T follicular helper cell (primary cell): ENCODE data around the gene LDLRAD2.
"Not testable (repeated sequence)": the region's sequence is repeated elsewhere in the genome, so short reads cannot be mapped to it uniquely, and the experiment has no call there.

ENCODE experiments used
- DNase-seq: peaks from one replicate; pipeline ENCODE4 v3.0.0-alpha.2; 2020; ENCODE audit warnings: low read depth

LDLRAD2 gene

DNA sequence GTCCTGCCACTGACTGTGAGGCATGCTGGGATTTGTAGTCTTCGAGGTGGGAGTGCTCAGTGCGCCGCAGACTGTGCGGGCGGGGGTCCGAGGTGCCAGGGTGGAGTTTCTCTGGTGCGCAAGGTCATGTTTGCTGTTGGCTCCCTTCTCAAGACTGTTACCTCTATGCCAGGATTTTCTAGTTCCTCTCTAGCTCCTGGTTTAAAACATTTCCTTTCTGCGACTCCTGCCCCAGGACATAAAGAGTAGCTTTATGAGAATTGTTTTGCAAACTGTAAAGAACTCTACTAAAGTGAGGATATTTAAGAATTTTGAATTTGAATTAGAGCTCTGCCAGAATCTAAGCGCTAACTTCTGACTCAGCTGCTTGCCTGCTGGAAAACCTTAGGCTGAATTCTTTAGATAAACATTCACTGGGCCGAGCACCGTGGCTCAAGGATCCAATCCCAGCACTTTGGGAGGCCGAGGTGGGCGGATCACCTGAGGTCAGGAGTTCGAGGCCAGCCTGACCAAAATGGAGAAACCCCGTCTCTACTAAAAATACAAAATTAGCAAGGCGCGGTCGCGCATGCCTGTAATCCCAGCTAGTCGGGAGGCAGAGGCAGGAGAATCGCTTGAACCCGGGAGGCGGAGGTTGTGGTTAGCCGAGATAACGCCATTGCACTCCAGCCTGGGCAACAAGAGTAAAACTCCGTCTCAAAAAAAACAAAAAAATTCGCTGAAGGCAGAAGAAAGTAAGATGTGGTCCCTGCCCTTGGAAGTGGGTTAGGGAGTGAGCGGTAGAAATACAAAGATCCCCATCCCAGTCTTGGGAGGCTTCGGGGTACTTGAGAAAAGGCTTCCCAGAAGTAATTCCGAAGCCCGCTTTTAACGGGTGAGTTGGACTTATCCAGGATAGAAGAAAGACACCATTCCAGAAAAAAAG lies 28.1 kb upstream of the LDLRAD2 start:
- no peak for DNase-seq

DNA sequence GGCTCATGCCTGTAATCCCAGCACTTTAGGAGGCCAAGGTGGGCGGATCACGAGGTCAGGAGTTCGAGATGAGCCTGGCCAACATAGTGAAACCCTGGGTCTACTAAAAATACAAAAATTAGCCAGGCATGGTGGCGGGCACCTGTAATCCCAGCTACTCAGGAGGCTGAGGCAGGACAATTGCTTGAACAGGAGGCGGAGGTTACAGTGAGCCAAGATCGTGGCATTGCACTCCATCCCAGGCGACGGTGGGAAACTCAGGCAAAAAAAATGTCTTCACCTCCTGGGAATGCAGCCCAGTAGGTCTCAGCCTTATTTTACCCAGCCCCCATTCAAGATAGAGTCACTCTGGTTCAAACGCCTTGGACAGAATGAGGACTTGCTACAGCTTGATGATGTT lies 26.3 kb upstream of the LDLRAD2 start:
- DNase-seq = not testable (repeated sequence)

DNA sequence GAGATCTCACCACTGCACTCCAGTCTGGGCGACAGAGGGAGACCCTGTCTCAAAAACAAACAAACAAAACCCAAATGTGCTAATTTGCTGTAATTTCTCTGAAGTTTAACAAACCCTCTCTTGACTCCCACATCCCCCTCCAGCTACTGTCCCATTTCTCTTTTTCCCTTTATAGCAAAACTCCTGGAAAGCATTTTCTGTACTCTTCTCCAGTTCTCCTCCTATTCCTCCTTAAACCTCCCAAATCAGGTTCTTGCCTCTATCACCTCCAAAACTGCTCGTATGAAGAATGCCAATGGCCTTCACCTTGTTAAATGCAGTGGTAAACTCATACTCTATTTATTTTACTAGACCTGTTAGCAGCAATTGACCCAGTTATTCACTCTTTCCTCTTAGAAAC lies 25.4 kb upstream of the LDLRAD2 start:
- no peak for DNase-seq

DNA sequence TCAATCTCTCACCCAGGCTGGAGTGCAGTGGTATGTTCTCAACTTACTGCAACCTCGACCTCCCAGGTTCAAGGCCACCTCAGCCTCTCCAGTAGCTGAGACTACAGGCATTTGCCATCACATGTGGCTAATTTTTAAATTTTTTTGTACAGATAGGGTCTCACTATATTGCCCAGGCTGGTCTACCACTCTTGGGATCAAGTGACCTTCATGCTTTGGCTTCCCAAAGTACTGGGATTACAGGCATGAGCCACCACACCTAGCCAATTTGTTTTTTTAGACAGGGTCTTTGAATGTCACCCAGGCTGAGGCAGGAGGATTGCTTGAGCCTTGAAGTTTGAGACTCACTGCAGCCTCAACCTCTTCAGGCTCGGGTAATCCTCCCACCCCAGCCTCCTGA lies 19.0 kb upstream of the LDLRAD2 start:
- no peak for DNase-seq

DNA sequence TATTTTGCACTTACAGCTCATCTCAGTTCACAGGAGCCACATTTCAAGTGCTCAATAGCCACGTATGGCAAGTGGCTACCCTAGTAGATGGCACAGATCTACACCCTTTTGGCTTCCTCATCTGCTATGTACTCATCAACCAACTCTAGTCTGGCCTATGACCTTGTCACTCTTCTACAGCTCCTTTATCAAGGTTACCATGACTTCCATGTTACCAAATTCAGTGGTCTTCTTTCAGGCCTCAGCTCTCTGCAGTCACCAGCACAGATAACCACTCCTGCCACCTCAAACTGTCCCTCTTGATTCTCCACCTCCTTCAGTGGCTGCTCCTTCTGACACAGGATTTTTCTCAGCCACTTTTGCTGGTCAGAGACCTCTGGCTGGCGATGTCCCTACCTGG lies 17.4 kb upstream of the LDLRAD2 start:
- DNase-seq = no peak

DNA sequence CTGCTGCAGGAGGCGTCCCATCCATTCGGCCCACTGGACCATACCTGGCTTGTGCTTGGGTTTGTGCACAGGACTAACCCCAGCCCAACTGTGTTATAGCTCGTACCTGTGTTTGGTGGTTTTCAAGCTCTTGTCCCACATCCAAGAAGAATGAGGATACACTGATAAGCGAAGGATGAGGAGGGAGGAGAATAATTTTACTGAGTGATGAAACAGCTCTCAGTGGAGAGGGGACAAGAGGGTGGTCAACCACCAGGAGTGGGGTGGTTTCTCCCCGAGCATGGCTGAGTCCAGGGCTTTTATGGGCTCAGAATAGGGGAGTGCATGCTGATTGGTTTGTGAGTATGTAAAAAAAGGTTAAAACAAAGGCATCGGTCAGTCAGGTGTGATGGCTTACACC lies 17.0 kb upstream of the LDLRAD2 start:
- DNase-seq = no peak

DNA sequence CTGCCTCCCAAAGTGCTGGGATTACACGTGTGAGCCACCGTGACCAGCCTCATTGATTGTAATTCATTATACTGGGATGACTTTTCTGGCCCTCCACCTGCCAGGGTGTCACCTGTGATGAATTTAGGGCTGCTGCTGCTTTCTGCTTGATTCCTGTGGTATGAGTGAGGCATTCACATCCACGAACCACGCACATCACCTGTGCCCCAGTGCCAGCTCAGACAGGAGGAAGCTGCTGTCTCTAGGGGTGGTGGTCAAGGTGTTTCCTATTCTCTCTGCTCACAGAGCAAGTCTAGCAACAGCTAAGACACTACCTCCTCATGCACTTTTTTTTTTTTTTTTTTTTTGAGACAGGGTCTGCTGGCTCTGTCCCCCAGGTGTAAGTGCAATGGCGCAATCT lies 12.3 kb upstream of the LDLRAD2 start:
- DNase-seq = no peak

DNA sequence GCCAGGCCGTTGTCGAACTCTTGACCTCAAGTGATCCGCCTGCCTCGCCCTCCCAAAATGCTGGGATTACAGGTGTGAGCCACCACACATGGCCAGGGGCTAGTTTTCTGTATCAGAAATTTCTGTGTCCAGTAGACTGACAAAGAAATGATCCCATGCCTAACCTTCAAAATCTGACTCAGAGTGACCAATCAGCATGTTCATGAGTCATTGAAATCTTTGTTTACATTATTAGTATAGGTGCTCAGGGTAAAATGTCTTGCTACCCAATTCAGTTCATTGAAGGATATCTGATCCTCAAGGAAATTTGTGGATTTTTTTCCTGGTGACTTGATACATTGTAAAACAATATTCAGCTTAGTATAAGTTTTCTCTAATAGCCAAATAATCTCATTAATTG lies 11.0 kb upstream of the LDLRAD2 start:
- DNase-seq = no peak

DNA sequence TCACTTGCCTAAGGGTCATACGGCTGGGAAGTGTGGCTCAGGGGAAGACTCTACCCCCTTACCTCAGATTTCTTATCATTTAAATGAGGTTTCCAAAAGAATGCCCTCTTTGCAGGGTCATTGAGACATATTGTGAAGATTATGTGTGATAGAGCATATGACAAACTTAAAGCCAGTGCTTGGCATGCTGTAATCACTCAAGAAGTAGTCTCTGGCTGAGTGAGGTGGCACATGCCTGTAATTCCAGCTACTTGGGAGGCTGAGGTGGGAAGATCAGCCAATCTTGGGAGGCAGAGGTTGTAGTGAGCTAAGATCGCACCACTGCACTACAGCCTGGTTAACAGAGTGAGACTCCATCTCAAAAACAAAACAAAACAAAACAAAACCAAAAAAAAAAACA lies 7.5 kb upstream of the LDLRAD2 start:
- DNase-seq = no peak

DNA sequence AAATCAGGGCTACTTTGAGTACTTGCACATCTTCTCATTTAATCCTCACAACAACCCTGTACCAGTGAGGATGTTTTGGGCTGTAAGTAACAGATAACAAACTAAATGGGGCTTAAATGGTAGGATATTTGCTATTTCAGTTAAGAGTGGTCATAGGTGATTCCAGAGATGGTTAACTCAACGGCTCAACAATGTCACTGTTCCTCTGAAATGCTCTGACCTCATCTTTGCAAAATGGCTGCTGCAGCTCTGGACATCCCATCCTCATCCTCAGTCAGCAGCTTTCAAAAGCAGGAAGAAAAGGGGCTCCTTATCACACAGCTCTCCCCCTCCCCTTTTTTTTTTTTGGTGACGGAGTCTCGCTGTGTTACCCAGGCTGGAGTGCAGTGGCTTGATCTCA lies 1.5 kb downstream of the LDLRAD2 start:
- no peak for DNase-seq

DNA sequence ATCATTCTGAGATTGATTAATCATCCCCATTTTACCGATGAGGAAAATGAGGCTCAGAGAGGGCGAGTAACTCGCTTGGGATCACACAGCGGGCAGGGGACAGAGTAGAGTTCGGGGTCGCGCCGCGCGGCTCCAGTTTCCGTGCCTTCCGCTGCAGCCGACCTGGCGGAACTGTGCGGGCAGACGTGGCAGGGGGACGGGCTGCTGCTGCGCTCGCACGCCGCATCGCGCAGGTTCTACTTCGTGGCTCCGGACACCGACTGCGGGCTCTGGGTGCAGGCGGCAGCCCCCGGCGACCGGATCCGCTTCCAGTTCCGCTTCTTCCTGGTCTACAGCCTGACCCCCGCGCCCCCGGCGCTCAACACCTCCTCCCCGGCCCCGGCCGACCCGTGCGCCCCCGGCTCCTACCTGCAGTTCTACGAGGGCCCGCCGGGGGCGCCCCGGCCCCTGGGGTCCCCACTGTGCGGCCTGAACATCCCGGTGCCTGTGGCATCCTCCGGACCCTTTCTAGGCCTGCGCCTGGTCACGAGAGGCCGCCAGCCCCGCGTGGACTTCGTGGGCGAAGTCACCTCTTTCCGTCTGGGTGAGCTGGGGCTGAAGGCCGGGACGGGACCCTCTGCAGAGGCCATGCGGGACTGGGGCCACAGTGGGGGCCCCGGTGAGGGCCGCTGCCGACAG lies 2.3 kb downstream of the LDLRAD2 start:
- peak; percentile 7 for DNase-seq

DNA sequence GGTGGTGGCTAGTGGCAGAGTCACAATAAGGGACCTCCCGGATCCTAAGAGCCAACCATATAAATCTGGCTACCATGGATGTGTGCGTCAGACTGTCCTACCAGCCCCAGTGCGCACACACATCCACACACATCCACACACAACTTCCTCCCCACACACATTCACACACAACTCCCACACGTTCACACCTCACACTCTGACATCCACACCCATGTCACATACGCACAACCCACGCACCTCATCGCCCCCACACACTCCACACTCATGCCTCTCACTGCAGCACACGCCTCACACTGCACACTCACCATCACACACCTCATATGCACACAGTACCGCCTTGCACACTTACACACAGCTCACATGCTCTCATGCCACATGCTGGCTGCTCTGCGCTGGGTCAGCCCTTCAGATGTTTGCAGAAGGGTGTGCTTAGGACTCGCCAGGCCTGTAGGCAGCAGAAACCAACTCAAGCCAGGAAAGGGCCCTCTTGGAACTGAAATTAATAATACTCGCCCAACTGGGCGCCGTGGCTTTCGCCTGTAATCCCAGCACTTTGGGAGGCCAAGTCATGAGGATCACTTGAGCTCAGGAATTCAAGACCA lies 3.0 kb downstream of the LDLRAD2 start:
- no peak for DNase-seq

DNA sequence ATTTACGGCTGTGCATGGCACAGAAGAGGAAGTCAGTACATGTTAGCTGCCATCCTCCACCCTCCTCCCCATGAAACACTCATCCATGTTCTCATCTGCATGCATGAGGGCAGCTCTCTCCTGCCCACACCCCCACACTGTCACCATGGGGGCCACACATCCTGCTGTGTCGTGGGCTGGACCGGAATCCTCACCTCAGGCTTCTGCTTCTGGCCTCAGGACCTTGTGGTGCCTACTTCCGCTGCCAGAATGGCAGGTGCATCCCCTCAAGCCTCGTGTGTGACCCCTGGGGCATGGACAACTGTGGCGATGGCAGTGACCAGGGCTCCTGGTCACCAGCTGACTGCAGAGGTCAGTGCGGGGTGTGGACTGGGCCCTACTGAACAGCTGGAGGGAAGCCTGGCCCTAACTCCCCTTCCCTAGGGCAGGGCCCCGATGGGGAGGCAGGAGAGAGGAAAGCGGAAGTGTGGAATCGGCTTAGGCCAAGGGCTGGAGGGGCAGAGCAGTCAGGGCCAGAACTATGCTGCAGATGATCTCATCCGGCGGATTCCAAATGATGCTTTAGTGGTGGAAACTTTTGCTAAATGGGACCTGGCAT lies 3.8 kb downstream of the LDLRAD2 start:
- no peak for DNase-seq

DNA sequence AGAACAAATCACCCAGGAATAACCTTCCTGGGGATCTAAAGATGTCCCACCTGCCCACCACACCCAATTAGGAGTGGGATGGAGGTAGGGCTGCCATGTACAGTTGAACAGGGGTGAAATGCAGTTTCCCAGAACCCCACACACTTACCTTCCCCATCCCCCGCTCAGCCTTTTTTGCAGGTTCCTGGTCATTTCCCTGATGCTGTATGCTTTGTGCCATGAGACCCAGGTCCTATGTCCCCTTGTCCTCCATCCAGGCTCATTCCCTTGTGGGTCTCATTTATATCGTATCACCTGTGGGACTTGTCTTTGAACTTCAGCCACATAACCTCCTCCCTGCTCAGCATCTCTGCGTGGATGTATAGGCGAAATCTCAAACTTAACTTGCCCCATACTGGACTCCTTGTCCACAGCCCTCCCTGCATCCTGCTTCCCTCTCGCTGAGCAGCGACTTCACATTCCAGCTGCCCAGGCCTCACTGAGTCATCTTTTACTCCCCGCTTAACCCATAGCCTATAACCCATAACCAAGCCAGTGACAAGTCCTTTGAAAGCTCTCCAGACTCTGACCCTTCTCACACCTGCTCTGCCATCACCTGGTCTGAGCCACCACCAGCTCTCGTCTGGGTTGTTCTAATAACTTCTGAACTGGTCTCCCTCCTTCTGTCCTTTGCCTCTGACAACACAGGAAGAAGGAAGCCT lies 4.7 kb downstream of the LDLRAD2 start:
- no peak for DNase-seq

DNA sequence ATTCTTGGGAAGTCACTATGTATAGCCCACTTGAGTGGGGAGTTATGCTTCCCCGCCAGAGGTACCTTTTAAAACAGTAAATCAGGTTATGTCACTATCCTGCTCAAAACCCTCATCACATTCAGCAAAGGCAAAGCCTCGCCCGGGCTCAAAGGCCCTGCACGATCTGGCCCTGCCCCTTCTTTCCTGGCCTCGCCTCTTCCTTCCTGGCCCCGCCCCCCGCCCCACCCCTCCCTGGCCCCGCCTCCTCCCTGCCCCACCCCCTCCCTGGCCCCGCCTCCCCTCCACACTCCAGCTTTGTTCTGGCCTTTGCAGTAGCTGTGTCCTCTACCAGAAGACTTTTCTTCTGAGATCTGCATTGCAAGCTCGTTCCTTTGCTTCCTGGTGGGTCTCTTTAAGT lies 6.6 kb downstream of the LDLRAD2 start:
- DNase-seq = no peak

DNA sequence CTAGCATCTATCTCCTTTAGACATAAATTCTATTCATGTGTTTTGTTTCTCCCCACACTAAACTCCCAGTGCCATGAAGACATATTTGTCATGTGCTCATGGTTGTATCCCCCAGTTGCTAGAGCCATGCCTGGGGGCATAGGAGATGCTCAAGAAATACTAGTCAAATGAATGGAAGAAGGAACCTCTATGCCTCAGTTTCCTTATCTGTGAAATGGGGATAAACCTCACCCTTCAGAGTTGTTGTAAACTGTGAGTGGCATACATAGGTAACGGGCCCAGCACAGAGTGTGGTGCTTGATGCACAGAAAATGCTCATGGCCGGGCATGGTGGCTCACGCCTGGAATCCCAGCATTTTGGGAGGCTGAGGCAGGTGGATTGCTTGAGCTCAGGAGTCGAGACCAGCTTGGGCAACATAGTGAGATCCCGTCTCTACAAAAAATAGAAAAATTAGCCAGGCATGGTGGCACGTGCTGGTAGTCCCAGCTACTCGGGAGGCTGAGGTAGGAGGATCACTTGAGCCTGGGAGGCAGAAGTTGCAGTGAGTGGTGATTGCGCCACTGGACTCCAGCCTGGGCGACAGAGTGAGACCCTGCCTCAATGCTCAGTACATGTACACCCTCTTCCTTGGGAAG lies 8.7 kb downstream of the LDLRAD2 start:
- DNase-seq = no peak

DNA sequence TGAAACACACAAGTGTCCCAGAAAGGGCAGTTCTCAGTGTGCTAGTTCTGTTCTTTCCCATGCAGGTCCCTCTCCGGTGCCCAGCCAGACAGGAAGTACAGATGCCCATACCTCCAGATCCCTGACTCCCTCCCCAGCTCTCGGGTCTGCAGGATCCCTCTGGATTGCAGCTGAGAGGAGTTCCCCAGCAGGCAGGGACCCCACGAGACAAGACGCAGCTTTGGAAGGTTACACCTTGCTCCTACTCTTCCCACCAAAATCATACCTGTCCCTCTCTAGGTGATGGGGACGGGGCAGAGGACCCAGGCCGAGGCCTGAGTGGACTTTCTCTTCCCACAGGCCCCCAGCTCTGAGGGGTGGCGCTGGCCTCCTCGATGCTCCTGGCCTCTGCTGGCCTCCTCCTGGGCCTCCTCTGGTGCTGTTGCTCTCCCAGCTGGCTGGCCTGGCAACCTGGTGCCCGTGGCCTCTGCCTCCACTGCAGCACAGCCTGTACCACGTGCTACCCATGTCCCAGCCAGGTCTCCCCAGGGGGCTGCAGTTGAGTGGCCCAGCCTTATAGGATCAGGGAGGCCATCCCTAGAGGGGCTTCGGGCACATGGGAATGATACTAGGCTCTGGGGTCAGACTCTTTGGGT lies 9.4 kb downstream of the LDLRAD2 start:
- DNase-seq = no peak

DNA sequence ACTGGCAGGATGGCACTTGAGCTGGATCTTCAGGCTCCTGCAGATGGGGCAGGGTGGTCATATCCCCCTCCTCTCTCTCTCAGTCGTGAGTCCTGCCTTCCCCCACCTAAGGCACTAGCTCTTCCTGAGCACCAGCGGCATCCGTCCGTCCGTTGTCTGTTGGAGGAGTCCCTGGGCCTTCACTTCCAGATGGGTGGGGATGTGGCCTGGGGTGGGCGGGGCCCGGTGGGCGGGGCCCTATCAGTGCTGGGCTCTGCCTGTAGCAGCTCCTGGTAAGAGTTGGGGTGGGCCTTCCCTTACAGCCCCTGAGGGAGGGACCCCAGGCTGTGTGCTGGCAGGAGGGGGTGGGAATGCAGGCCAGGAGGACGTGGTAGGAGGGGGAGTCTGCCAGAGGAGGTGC lies 10.3 kb downstream of the LDLRAD2 start:
- DNase-seq = no peak

DNA sequence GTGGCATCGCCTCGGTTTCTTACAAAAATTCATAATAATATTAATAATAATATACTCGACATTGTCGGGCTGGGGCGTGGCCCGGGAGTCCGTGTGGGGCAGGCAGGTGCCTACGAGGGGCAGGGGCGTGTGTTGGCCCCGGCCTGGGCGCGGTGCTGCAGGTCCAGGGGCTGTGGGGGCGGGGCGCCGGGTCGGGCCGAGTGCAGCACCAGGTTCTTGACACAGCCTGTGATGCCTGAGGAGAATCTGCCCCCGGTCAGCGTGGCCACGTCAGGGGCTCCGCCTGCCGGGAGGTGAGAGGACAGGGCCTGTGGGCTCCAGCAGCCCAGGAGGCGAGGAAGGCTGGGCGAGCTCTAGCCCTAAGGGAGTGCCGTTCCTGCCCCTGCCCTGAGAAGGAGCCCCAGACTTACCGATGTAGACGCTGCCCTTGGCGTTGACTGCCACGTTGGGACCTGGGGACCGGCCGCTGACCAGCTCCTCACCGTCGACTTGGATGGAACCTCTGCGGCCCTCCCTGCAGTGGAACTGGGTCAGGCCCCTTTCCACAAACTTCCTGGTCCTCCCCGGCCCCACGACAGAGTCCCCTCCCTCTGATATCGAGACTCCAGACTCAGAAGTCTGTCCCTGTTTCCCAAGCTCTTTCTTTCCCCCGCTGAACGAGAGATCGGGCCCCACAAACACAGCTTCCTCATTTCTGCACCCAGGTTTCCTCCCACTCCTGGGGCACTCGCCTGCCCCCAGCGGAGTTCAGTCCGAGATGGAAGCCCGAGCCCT lies 11.3 kb downstream of the LDLRAD2 start:
- DNase-seq = no peak

DNA sequence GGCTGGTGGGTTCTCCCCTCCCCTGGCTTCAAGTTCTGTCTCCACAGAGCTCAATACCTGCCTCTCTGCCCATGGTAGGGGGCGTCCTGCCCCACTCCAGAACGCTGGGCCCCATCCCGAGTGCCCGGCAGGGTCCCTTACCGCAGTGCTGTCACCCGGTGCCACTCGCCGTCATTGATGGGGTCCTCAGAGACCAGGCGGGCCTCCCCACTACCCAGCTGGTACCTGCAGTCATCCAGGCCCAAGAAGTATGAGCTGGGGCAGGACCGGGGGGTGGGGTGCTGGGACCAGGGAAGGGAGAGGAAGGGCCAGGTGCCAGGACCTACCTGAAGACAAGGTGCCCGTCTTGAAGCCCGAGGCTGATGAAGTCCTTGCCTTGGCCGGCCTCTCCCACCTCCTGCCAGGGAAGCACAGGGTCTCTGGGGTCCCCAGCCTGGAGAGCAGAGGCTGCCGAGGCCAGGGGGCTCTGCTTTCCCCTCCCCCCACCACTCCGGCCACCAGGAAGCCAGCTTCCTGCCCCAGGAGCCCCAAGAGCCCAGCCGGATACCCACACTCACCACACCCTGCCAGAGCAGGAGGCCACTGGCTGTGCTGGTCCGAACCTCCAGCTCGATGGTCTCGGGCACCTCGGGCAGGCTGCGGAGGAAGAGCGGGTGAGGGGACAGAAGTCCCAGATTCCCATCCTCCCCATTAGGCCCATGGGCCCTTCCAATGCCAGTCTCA lies 12.1 kb downstream of the LDLRAD2 start:
- DNase-seq = no peak
